Tibial nerve (tissue), 4 donors: ENCODE data around the gene RASA3. TPM values are rescaled to one million over a fixed set of nuclear protein-coding genes. Genes with fewer than 3 reads are reported as not detected.

ENCODE experiments used
- DNase-seq, 2 donors: peaks; one replicate each; pipeline ENCODE4 v3.0.0-alpha.2; 2019; ENCODE audit warnings: low spot score in 2 of 2
- H3K27ac ChIP-seq, 4 donors: fragments of 200-600 bp; sonication (generic) in 3 of 4; one replicate each; pipeline ENCODE4 v1.5.1; 2017 to 2019; ENCODE audit warnings: mild to moderate bottlenecking in 1 of 4
- H3K27me3 ChIP-seq, 2 donors: fragments of 200-600 bp; sonication (generic) in 1 of 2; one replicate each; pipeline versions ENCODE4 v1.5.1 to v1.6.0; 2017 to 2019
- H3K36me3 ChIP-seq, 3 donors: fragments of 200-600 bp; sonication (generic); one replicate each; pipeline ENCODE4 v1.5.1; 2018 to 2019
- H3K4me1 ChIP-seq, 4 donors: fragments of 200-600 bp; sonication (generic) in 3 of 4; one replicate each; pipeline ENCODE4 v1.5.1; 2017 to 2019
- H3K4me3 ChIP-seq, 4 donors: fragments of 200-600 bp; sonication (generic) in 3 of 4; one replicate each; pipeline ENCODE4 v1.5.1; 2017 to 2019; ENCODE audit warnings: mild to moderate bottlenecking in 1 of 4, moderate library complexity in 1 of 4
- H3K9me3 ChIP-seq, 4 donors: fragments of 200-600 bp; sonication (generic) in 3 of 4; one replicate each; pipeline ENCODE4 v1.5.1; 2017 to 2019
- EP300 ChIP-seq, 2 donors: sonication (generic); formaldehyde crosslinking; IDR thresholded peaks; one replicate each; pipeline ENCODE4 v1.6.1; 2017; ENCODE audit warnings: antibody characterized with exemption in 2 of 2, mild to moderate bottlenecking in 1 of 2
- POLR2A ChIP-seq, 2 donors: fragments of 450-650 bp; IDR thresholded peaks; one replicate each; pipeline ENCODE4 v1.6.1; 2017; ENCODE audit warnings: antibody characterized with exemption in 2 of 2, mild to moderate bottlenecking in 2 of 2, moderate library complexity in 2 of 2
- WGBS, 2 donors: methylation state at CpG; one replicate each; pipeline ENCODE4 v1.1.5; 2018; 5-methylcytosine and 5-hydroxymethylcytosine counted together
- total RNA-seq, 4 donors: library from RNA; depleted of rRNA; stranded (reverse); fragments of >200 nt; gene quantifications; one replicate each; pipeline ENCODE4 v1.1.0, GENCODE V29; 2016
- TF ChIP-seq, protein P1 (sequence below), 5 experiments: fragments of 200-600 bp in 3 of 5; fragments of 450-650 bp in 2 of 5; sonication (generic) in 3 of 5; IDR thresholded peaks; one replicate each; pipeline ENCODE4 v1.5.1; 2016 to 2019; ENCODE audit warnings: antibody characterized with exemption in 5 of 5, mild to moderate bottlenecking in 3 of 5, moderate library complexity in 2 of 5

RASA3 gene
- total RNA-seq, 4 donors from 2014 or later = 36.2 to 63.3 (median 46.3) TPM

DNA sequence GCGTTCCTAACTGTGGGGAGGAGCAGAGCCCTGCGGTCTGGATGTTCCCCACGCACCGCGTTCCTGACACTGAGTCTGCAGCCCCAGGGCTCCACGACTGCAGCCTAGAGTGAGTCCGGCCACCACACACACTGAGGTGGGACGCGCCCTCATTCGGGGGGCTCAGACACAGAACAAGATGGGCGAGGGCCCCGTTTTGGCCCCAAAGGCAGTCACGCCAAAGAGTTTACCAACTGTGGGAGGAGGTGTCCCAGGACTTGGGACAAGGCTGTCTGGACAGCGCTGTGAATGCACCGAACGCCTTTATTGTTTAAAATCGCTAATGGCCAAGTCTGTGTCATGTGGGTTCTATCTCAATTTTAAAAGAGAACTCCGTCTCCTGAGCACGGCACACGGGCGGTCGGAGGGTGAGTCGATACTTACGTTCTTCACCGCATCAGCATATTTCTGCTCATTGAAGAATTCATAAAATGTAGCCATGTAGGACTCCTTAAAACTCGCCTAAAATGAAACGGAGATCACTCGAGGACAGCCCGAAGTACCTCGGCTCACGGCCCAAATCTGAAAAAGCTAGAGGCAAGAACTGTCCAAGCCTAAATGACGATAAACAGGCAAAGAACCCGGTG is 123.3 kb downstream of the RASA3 start:
- peaks cover 0 to 64% (median 17%) of the 10 kb centered on the region in 3 donors for H3K36me3 ChIP-seq
- no peaks in the 10 kb centered on the region for H3K27me3 ChIP-seq
- TF ChIP-seq EP300 (IDR thresholded peaks at IDR 0.05) (no peak), POLR2A (IDR thresholded peaks at IDR 0.05) (no peak)
- TF ChIP-seq, protein P1, sequence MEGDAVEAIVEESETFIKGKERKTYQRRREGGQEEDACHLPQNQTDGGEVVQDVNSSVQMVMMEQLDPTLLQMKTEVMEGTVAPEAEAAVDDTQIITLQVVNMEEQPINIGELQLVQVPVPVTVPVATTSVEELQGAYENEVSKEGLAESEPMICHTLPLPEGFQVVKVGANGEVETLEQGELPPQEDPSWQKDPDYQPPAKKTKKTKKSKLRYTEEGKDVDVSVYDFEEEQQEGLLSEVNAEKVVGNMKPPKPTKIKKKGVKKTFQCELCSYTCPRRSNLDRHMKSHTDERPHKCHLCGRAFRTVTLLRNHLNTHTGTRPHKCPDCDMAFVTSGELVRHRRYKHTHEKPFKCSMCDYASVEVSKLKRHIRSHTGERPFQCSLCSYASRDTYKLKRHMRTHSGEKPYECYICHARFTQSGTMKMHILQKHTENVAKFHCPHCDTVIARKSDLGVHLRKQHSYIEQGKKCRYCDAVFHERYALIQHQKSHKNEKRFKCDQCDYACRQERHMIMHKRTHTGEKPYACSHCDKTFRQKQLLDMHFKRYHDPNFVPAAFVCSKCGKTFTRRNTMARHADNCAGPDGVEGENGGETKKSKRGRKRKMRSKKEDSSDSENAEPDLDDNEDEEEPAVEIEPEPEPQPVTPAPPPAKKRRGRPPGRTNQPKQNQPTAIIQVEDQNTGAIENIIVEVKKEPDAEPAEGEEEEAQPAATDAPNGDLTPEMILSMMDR (IDR thresholded peaks at IDR 0.05) = no peak
- no peak overlapping the region for H3K27ac ChIP-seq
- no peaks in the 10 kb centered on the region for H3K9me3 ChIP-seq
- no peaks in the 10 kb centered on the region for H3K4me1 ChIP-seq
- DNase-seq = no peak
- 89% methylated on average over 28 to 30 of the region's 33 CpGs for WGBS, 2 donors
- H3K4me3 ChIP-seq = no peak overlapping the region

DNA sequence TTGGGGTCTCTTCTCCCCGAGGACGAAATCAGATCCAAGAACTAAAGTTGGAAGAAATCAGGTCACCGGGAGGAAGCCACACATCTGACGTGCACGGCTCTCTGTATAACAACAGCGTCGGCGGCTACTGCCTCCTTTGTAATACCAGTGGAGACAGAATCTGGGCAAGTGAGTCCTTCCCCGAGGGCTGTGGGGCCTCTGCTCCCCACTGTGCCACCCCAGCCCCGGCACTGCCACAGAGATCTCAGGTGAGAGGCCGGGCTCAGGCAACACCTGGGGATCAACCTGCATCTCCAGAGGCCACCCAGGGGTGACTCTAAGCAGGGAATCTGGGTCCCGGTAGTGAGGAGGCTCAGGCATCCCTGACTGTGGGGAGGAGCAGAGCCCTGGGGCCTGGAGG is 124.9 kb downstream of the RASA3 start:
- Histone ChIP-seq H3K27me3 (no peaks in the 10 kb centered on the region), H3K9me3 (no peaks in the 10 kb centered on the region), H3K4me3 (no peak overlapping the region), H3K4me1 (no peaks in the 10 kb centered on the region), H3K36me3 (peaks cover 0 to 64% (median 17%) of the 10 kb centered on the region in 3 donors), H3K27ac (no peak overlapping the region)
- whole genome bisulfite sequencing, 2 donors = 92 to 94% methylated on average over 9 to 10 of the region's 12 CpGs
- TF ChIP-seq, protein P1 (IDR thresholded peaks at IDR 0.05) = no peak
- TF ChIP-seq EP300 (IDR thresholded peaks at IDR 0.05) (no peak), POLR2A (IDR thresholded peaks at IDR 0.05) (no peak)
- no peak for DNase-seq

- DNase-seq = no peak
- H3K4me3 ChIP-seq = no peak overlapping the region
- WGBS, 2 donors = 85% methylated on average over 15 of the region's 15 CpGs
- H3K36me3 ChIP-seq = peaks cover 0 to 64% (median 10%) of the 10 kb centered on the region in 3 donors
- peak overlapping the region in 1 of 4 donors; percentile 29 for H3K27ac ChIP-seq
- H3K4me1 ChIP-seq = no peaks in the 10 kb centered on the region
- H3K27me3 ChIP-seq = no peaks in the 10 kb centered on the region
- no peaks in the 10 kb centered on the region for H3K9me3 ChIP-seq
- TF ChIP-seq POLR2A (IDR thresholded peaks at IDR 0.05) (no peak), EP300 (IDR thresholded peaks at IDR 0.05) (no peak)
- TF ChIP-seq, protein P1 (IDR thresholded peaks at IDR 0.05) = no peak
Measured at GRCh38 chr13:114005206-114005724, 127.2 kb downstream of the RASA3 start.

- Histone ChIP-seq H3K27me3 (no peaks in the 10 kb centered on the region), H3K9me3 (no peaks in the 10 kb centered on the region), H3K27ac (peak overlapping the region in 1 of 4 donors; percentile 29), H3K36me3 (peaks cover 0 to 60% (median 8%) of the 10 kb centered on the region in 3 donors), H3K4me3 (no peak overlapping the region), H3K4me1 (no peaks in the 10 kb centered on the region)
- WGBS, 2 donors = 87 to 88% methylated on average over 41 of the region's 41 CpGs
- peak in 1 of 2 donors; percentile 60 for DNase-seq
- TF ChIP-seq EP300 (IDR thresholded peaks at IDR 0.05) (no peak), POLR2A (IDR thresholded peaks at IDR 0.05) (no peak)
- TF ChIP-seq, protein P1 (IDR thresholded peaks at IDR 0.05) = no peak
Measured at GRCh38 chr13:114004420-114005205, 127.8 kb downstream of the RASA3 start.
